Epithelial cell of prostate (primary cell): Measurements from ENCODE around the gene SULT2B1.
"Not testable (repeated sequence)": the region's sequence is repeated elsewhere in the genome, so short reads cannot be mapped to it uniquely, and the experiment has no call there.

Experiments
- DNase-seq: peaks from one replicate; pipeline ENCODE4 v3.0.0-alpha.2; 2011; ENCODE audit warnings: low read depth, low spot score
- H3K27ac ChIP-seq: fragments of 450-650 bp; 2 replicates; pipeline ENCODE4 v1.5.1; 2017; ENCODE audit warnings: mild to moderate bottlenecking

Gene SULT2B1

GRCh38 chr19:48524221-48524620, 27.8 kb upstream of the SULT2B1 start:
- no peak for DNase-seq
- H3K27ac ChIP-seq = no peak overlapping the region

- DNase-seq = no peak
- no peak overlapping the region for H3K27ac ChIP-seq
These were observed 27.2 kb upstream of the SULT2B1 start for GRCh38 chr19:48524732-48525131.

GRCh38 chr19:48529156-48529555, 22.8 kb upstream of the SULT2B1 start:
- no peak overlapping the region for H3K27ac ChIP-seq
- DNase-seq = no peak

GRCh38 chr19:48530066-48530720, 21.8 kb upstream of the SULT2B1 start:
- no peak for DNase-seq
- H3K27ac ChIP-seq = no peak overlapping the region

GRCh38 chr19:48530770-48531169, 21.2 kb upstream of the SULT2B1 start:
- DNase-seq = no peak
- H3K27ac ChIP-seq = no peak overlapping the region

- H3K27ac ChIP-seq = no peak overlapping the region
- DNase-seq = no peak
These were observed 18.2 kb upstream of the SULT2B1 start for GRCh38 chr19:48533770-48534169.

- DNase-seq = no peak
- H3K27ac ChIP-seq = no peak overlapping the region
These were observed 14.4 kb upstream of the SULT2B1 start for GRCh38 chr19:48537541-48537940.

GRCh38 chr19:48538057-48538456, 13.9 kb upstream of the SULT2B1 start:
- not testable (repeated sequence) for H3K27ac ChIP-seq, DNase-seq

- peak; percentile 50 for DNase-seq
- peak overlapping the region; percentile 13 for H3K27ac ChIP-seq
These were observed 12.4 kb upstream of the SULT2B1 start for GRCh38 chr19:48539503-48540096.

- peak overlapping the region; percentile 13 for H3K27ac ChIP-seq
These were observed 11.9 kb upstream of the SULT2B1 start for GRCh38 chr19:48540110-48540509.

GRCh38 chr19:48541813-48542212, 10.2 kb upstream of the SULT2B1 start:
- H3K27ac ChIP-seq = no peak overlapping the region
- DNase-seq = no peak

More at GRCh38 chr19:48540110-48540509, 11.9 kb upstream of the SULT2B1 start:
- no peak for DNase-seq

- H3K27ac ChIP-seq = peak overlapping the region; percentile 49
- peak; percentile 64 for DNase-seq
These were observed 8.8 kb upstream of the SULT2B1 start for GRCh38 chr19:48543121-48543710.

- DNase-seq = no peak
These were observed 6.9 kb upstream of the SULT2B1 start for GRCh38 chr19:48544856-48545750.

GRCh38 chr19:48547722-48548121, 4.2 kb upstream of the SULT2B1 start:
- H3K27ac ChIP-seq = no peak overlapping the region

More at GRCh38 chr19:48544856-48545750, 6.9 kb upstream of the SULT2B1 start:
- peak overlapping the region; percentile 13 for H3K27ac ChIP-seq

GRCh38 chr19:48548253-48548911, 3.6 kb upstream of the SULT2B1 start:
- no peak for DNase-seq
- no peak overlapping the region for H3K27ac ChIP-seq

More at GRCh38 chr19:48547722-48548121, 4.2 kb upstream of the SULT2B1 start:
- no peak for DNase-seq

- no peak for DNase-seq
- H3K27ac ChIP-seq = no peak overlapping the region
These were observed 2.6 kb upstream of the SULT2B1 start for GRCh38 chr19:48549380-48549779.

- no peak for DNase-seq
- H3K27ac ChIP-seq = peak overlapping the region; percentile 78
These were observed 692 bp downstream of the SULT2B1 start for GRCh38 chr19:48552406-48553322.

GRCh38 chr19:48553676-48554384, 1.9 kb downstream of the SULT2B1 start:
- no peak for DNase-seq
- peak overlapping the region; percentile 78 for H3K27ac ChIP-seq
